K562 (cell line): ENCODE results near the gene DVL2. TPM values are rescaled to one million over a fixed set of nuclear protein-coding genes. Genes with fewer than 3 reads are reported as not detected.

ENCODE experiments used
- ATAC-seq: fragments of 200-7000 bp; cut with Tn5 transposase; 3 replicates; pipeline ENCODE4 v1.9.1; 2020; ENCODE audit warnings: moderate library complexity
- BruUV-seq: library from RNA; stranded (reverse); fragments of 400-500 nt; replicated peaks from 2 replicates; lab custom pipeline; 2021; lab: Mats Ljungman, UMichigan
- CTCF ChIA-PET: fragments of 300-600 bp; formaldehyde crosslinking; extraction: SDS; loops from one replicate; lab custom pipeline; 2021; ENCODE audit warnings: low intra/inter-chr PET ratio; lab: Yijun Ruan, JAX
- POLR2A ChIA-PET: fragments of 300-600, 350-650 bp; sonication (Branson Sonifier 250); formaldehyde crosslinking; extraction: SDS; loops from one replicate; lab custom pipeline; 2021; ENCODE audit warnings: antibody characterized with exemption, inconsistent platforms; lab: Yijun Ruan, JAX
- DNase-seq, 4 experiments: peaks; one replicate each; pipeline versions ENCODE4 v3.0.0 to v3.0.0-alpha.2; 2011 to 2018; ENCODE audit warnings: low spot score in 3 of 4, mixed read lengths in 3 of 4; ENCODE audit errors: extremely low read depth in 1 of 4
- FAIRE-seq: peaks from 2 replicates; lab custom pipeline; 2011; peaks lifted over from hg19 to GRCh38; lab: Jason Lieb, UNC
- H2AFZ ChIP-seq: 2 replicates; pipeline ENCODE4 v1.6.0; 2011; ENCODE audit warnings: low read depth, low read length, control low read depth, inconsistent platforms
- H3K27ac ChIP-seq: fragments of 200-600 bp; 3 replicates; pipeline ENCODE4 v1.8.0; 2011; ENCODE audit warnings: low read depth, mild to moderate bottlenecking, control low read depth, inconsistent platforms, low read length, moderate library complexity, mixed read lengths; ENCODE audit errors: extremely low read depth
- H3K27me3 ChIP-seq, 2 experiments: fragments of 300-600 bp in 1 of 2; 2 replicates in 1 of 2; 3 replicates in 1 of 2; pipeline versions ENCODE4 v1.6.0 to v1.8.0; 2011; ENCODE audit warnings: inconsistent platforms in 2 of 2, low read length in 2 of 2, mild to moderate bottlenecking in 1 of 2, mixed read lengths in 1 of 2, moderate library complexity in 1 of 2; ENCODE audit not compliant: control insufficient read depth in 2 of 2, insufficient read depth in 2 of 2
- H3K36me3 ChIP-seq: fragments of 300-600 bp; 3 replicates; pipeline ENCODE4 v1.8.0; 2011; ENCODE audit warnings: mild to moderate bottlenecking, low read length, inconsistent platforms; ENCODE audit not compliant: control insufficient read depth, insufficient read depth
- H3K4me1 ChIP-seq, 2 experiments: fragments of 200-600 bp in 1 of 2; replicated peaks in 1 of 2; 2 replicates in 1 of 2; 3 replicates in 1 of 2; pipeline versions ENCODE4 v1.5.1 to v1.8.0; 2011; ENCODE audit warnings: inconsistent platforms in 2 of 2, low read length in 2 of 2, mild to moderate bottlenecking in 1 of 2, mixed read lengths in 1 of 2, moderate library complexity in 1 of 2; ENCODE audit not compliant: control insufficient read depth in 2 of 2, insufficient read depth in 2 of 2
- H3K4me2 ChIP-seq: 2 replicates; pipeline ENCODE4 v1.6.1; 2011; ENCODE audit warnings: low read length, control low read depth, inconsistent platforms, mixed read lengths; ENCODE audit not compliant: insufficient read depth
- H3K4me3 ChIP-seq: fragments of 200-600 bp; sonication (generic), shearing (Covaris generic); 2 replicates; pipeline ENCODE4 v1.5.1; 2016; ENCODE audit warnings: control low read depth, inconsistent platforms
- H3K79me2 ChIP-seq: fragments of 200-600 bp; 3 replicates; pipeline ENCODE4 v1.8.0; 2011; ENCODE audit warnings: low read length, inconsistent platforms; ENCODE audit not compliant: control insufficient read depth, insufficient read depth
- H3K9ac ChIP-seq, 2 experiments: 2 replicates each; pipeline versions ENCODE4 v1.6.0 to v1.6.1; 2011; ENCODE audit warnings: low read depth in 2 of 2, low read length in 2 of 2, control low read depth in 1 of 2, inconsistent platforms in 1 of 2, mild to moderate bottlenecking in 1 of 2, mixed read lengths in 1 of 2; ENCODE audit not compliant: insufficient read depth in 1 of 2
- H3K9me1 ChIP-seq: one replicate; pipeline ENCODE4 v1.6.0; 2011; ENCODE audit warnings: inconsistent platforms, mild to moderate bottlenecking, low read length, moderate library complexity; ENCODE audit not compliant: control insufficient read depth, insufficient read depth
- H3K9me3 ChIP-seq: replicated peaks from 2 replicates; pipeline ENCODE4 v1.5.1; 2011; ENCODE audit warnings: low read depth, low read length, inconsistent platforms; ENCODE audit not compliant: control insufficient read depth, insufficient read depth
- H4K20me1 ChIP-seq: replicated peaks from 2 replicates; pipeline ENCODE4 v1.6.1; 2011; ENCODE audit warnings: low read length, inconsistent platforms, mixed read lengths; ENCODE audit not compliant: control insufficient read depth, insufficient read depth
- CREM ChIP-seq: IDR thresholded peaks from 2 replicates; pipeline ENCODE4 v1.6.1; 2014; ENCODE audit warnings: antibody characterized with exemption, low read depth
- HCFC1 ChIP-seq: IDR thresholded peaks from 2 replicates; pipeline ENCODE4 v1.6.1; 2012; ENCODE audit warnings: low read depth, low read length, improper control_type of control experiment
- JUN ChIP-seq, 2 experiments: sonication (generic) in 1 of 2; formaldehyde crosslinking in 1 of 2; IDR thresholded peaks; 2 replicates each; pipeline versions ENCODE4 v1.6.1 to v1.8.0; 2012 to 2022; ENCODE audit warnings: borderline replicate concordance in 2 of 2, mild to moderate bottlenecking in 2 of 2, improper control_type of control experiment in 1 of 2, low read depth in 1 of 2, low read length in 1 of 2, missing genetic modification reagents in 1 of 2
- RCOR1 ChIP-seq, 2 experiments: IDR thresholded peaks; 2 replicates each; pipeline ENCODE4 v1.6.1; 2012; ENCODE audit warnings: low read depth in 2 of 2, low read length in 2 of 2, borderline replicate concordance in 1 of 2, improper control_type of control experiment in 1 of 2
- SETDB1 ChIP-seq: IDR thresholded peaks from one replicate; pipeline ENCODE4 v1.6.1; 2012; ENCODE audit warnings: low read length, control low read depth, inconsistent platforms
- TGIF2 ChIP-seq: sonication (generic); formaldehyde crosslinking; IDR thresholded peaks from 2 replicates; pipeline ENCODE4 v1.8.1; 2022; ENCODE audit warnings: mild to moderate bottlenecking, missing genetic modification reagents, moderate library complexity
- USF1 ChIP-seq: sonication (generic); formaldehyde crosslinking; IDR thresholded peaks from 2 replicates; pipeline ENCODE4 v1.9.0; 2022; ENCODE audit warnings: mild to moderate bottlenecking, missing genetic modification reagents
- ZBTB7A ChIP-seq: IDR thresholded peaks from 2 replicates; pipeline ENCODE4 v1.6.1; 2011; ENCODE audit warnings: low read depth, mild to moderate bottlenecking, low read length, moderate library complexity, borderline replicate concordance; ENCODE audit not compliant: control insufficient read depth
- ZC3H8 ChIP-seq: fragments of 450-650 bp; IDR thresholded peaks from 2 replicates; pipeline ENCODE4 v1.6.1; 2017
- ZFX ChIP-seq: sonication (generic); formaldehyde crosslinking; IDR thresholded peaks from 2 replicates; pipeline ENCODE4 v1.8.0; 2022; ENCODE audit warnings: mild to moderate bottlenecking, missing genetic modification reagents, moderate library complexity
- ZNF143 ChIP-seq: sonication (generic); formaldehyde crosslinking; IDR thresholded peaks from 2 replicates; pipeline ENCODE4 v1.9.0; 2022; ENCODE audit warnings: mild to moderate bottlenecking, missing genetic modification reagents
- WGBS: fragments of 100-300 bp; shearing (Covaris generic); methylation state at CpG from one replicate; pipeline ENCODE4 v1.1.6; 2016; ENCODE audit warnings: low coverage, mixed read lengths; ENCODE audit not compliant: insufficient coverage; ENCODE audit errors: missing lambda C conversion rate; 5-methylcytosine and 5-hydroxymethylcytosine counted together
- in situ Hi-C: fragments of 300-500 bp; cut with MboI; formaldehyde crosslinking; loops from 4 replicates; pipeline ENCODE4 v1.15.0; 2018; ENCODE audit warnings: inconsistent platforms, mixed read lengths
- intact Hi-C: fragments of 100-400 bp; cut with micrococcal nuclease; formaldehyde crosslinking; loops from 2 replicates; pipeline ENCODE4 v1.14.2; 2022
- polyA plus RNA-seq, 8 experiments: library from polyadenylated mRNA; depleted of rRNA in 4 of 8; stranded (reverse) in 5 of 8; unstranded in 3 of 8; fragments of >200 nt; fragmentation: Nextera tagmentation in 2 of 8; fragmentation: Illumina TruSeq in 1 of 8; extraction: Ambion mirVana in 2 of 8; extraction: Trizol in 1 of 8; gene quantifications; 2 replicates each; pipeline versions ENCODE4 v1.2.1 to v1.2.3, GENCODE V29; 2011 to 2014; ENCODE audit warnings: inconsistent platforms in 1 of 8, missing spikeins in 1 of 8
- total RNA-seq, 7 experiments: library from RNA; depleted of rRNA in 6 of 7; stranded (reverse); fragments of >200 nt in 6 of 7; fragmentation: Illumina TruSeq in 2 of 7; extraction: Trizol in 2 of 7; gene quantifications; 2 replicates each; pipeline versions ENCODE4 v1.2.1 to v1.2.3, GENCODE V29; 2011 to 2021; ENCODE audit warnings: low replicate concordance in 1 of 7
- TF ChIP-seq, protein P1 (sequence below): fragments of 450-650 bp; IDR thresholded peaks from 2 replicates; pipeline ENCODE4 v1.6.1; 2014; ENCODE audit warnings: low read depth, mild to moderate bottlenecking, moderate library complexity, borderline replicate concordance
- TF ChIP-seq, protein P2 (sequence below), 2 experiments: fragments of 200-800 bp in 1 of 2; sonication (Bioruptor generic) in 1 of 2; sonication (generic) in 1 of 2; formaldehyde crosslinking in 1 of 2; IDR thresholded peaks in 1 of 2; conservative IDR thresholded peaks in 1 of 2; 2 replicates each; pipeline versions ENCODE4 v1.5.0 to v1.6.1; 2016 to 2020; ENCODE audit warnings: missing compliant biosample characterization in 1 of 2, missing genetic modification characterization in 1 of 2, missing genetic modification reagents in 1 of 2

Gene DVL2
- total and polyA plus RNA-seq, 9 of the 15 experiments (the other 6 are each of a cell fraction or from before 2014, with no cell fraction given) = 1.3 to 49.5 (median 24.3) TPM

DNA sequence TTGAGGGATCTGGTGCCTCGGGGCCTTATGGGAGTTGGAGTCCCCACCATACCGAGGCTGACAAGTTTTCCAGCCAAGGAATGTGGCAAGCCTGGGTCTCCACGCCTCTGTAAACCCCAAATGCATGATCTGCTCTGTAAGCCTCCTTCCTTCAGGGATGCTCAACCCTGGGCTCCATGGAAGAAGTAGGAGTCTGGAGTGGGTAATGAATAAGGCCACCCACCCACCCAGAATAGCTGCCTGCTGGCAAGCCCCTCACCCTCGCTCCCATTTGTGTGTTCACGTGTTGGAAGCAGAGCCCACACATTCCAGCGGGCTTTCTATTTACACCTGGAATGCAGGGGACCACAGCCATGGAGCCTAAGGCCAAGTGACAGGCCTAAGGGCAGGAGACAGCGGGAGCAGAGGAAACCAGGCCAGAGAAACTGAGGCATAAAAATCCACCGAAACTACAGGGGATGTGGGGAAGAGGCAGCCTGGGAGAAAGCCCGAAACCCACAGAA, 19.1 kb downstream of the DVL2 start:
- ChIA-PET POLR2A (interaction anchor here (1.3 kb wide), 1 partner anchor 28 kb away, joined by 3 read pairs; the partner anchor contains the start of gene GABARAP), CTCF (no interaction called here)
- Histone ChIP-seq H4K20me1 (no peaks in the 10 kb centered on the region; the same call in 1 of the 2 replicates), H3K4me1 (peaks cover 34 to 48% of the 10 kb centered on the region in 2 experiments), H2AFZ (peak overlapping the region; percentile 19; the same call in 1 of the 2 replicates), H3K9me1 (no peaks in the 10 kb centered on the region), H3K36me3 (no peaks in the 10 kb centered on the region), H3K4me2 (peak overlapping the region; percentile 85), H3K27me3 (no peaks in the 10 kb centered on the region), H3K27ac (peak overlapping the region; percentile 39), H3K9ac (peak overlapping the region; percentile 20 to 43; a peak in 2 of 4 replicates), H3K79me2 (peaks cover 44% of the 10 kb centered on the region), H3K4me3 (peak overlapping the region; percentile 43; the same call in 1 of the 2 replicates), H3K9me3 (no peaks in the 10 kb centered on the region)
- ATAC-seq (no peak), FAIRE-seq (peak; percentile 97), DNase-seq (no peak)
- BruUV-seq = no TSS peak
- intact Hi-C loops = no loop called here
- 21% methylated on average over 9 of the region's 9 CpGs for WGBS
- in situ Hi-C loops = no loop called here
- TF ChIP-seq ZFX (CRISPR knock-in tag) (peak; percentile 20; the same call in 1 of the 2 replicates), JUN (IDR thresholded peaks at IDR 0.05; ENCODE audit: borderline replicate concordance, low read depth, low read length) (0 out of 2 replicates have a peak, but pooled peaks have one; percentile 8), JUN (CRISPR knock-in tag; IDR thresholded peaks at IDR 0.05; ENCODE audit: borderline replicate concordance) (no peak), SETDB1 (no peak), ZNF143 (CRISPR knock-in tag) (peak; percentile 98), TGIF2 (CRISPR knock-in tag) (no peak), RCOR1 (IDR thresholded peaks at IDR 0.05; ENCODE audit: borderline replicate concordance in 1 of 2, low read depth in 2 of 2, low read length in 2 of 2) (no peak), ZC3H8 (no peak), USF1 (no peak), HCFC1 (0 out of 2 replicates have a peak, but pooled peaks have one; percentile 99), ZBTB7A (peak; percentile 18; the same call in 1 of the 2 replicates), CREM (peak; percentile 60; the same call in 1 of the 2 replicates)
- TF ChIP-seq, protein P1, sequence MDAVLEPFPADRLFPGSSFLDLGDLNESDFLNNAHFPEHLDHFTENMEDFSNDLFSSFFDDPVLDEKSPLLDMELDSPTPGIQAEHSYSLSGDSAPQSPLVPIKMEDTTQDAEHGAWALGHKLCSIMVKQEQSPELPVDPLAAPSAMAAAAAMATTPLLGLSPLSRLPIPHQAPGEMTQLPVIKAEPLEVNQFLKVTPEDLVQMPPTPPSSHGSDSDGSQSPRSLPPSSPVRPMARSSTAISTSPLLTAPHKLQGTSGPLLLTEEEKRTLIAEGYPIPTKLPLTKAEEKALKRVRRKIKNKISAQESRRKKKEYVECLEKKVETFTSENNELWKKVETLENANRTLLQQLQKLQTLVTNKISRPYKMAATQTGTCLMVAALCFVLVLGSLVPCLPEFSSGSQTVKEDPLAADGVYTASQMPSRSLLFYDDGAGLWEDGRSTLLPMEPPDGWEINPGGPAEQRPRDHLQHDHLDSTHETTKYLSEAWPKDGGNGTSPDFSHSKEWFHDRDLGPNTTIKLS = peak; percentile 89
- TF ChIP-seq, protein P2, sequence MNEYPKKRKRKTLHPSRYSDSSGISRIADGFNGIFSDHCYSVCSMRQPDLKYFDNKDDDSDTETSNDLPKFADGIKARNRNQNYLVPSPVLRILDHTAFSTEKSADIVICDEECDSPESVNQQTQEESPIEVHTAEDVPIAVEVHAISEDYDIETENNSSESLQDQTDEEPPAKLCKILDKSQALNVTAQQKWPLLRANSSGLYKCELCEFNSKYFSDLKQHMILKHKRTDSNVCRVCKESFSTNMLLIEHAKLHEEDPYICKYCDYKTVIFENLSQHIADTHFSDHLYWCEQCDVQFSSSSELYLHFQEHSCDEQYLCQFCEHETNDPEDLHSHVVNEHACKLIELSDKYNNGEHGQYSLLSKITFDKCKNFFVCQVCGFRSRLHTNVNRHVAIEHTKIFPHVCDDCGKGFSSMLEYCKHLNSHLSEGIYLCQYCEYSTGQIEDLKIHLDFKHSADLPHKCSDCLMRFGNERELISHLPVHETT (CRISPR knock-in tag; conservative IDR thresholded peaks at IDR 0.05 in 1 of 2, IDR thresholded peaks at IDR 0.05 in 1 of 2) = 0 out of 4 replicates have a peak, but pooled peaks of 1 of the 2 experiments have one; percentile 53
